Liver (tissue), 9 donors: Measurements from ENCODE around the gene THAP3. TPM values are rescaled to one million over a fixed set of nuclear protein-coding genes. Genes with fewer than 3 reads are reported as not detected.

Experiments used
- DNase-seq: peaks from one replicate; pipeline ENCODE4 v3.0.0-alpha.2; 2017; ENCODE audit warnings: low spot score
- H3K27ac ChIP-seq, 2 donors: one replicate each; pipeline ENCODE4 v1.7.0; 2013; ENCODE audit warnings: inconsistent platforms in 2 of 2, low read length in 2 of 2, control low read depth in 1 of 2, low read depth in 1 of 2, mild to moderate bottlenecking in 1 of 2
- H3K27me3 ChIP-seq, 4 donors: one replicate each; pipeline versions ENCODE4 v1.6.1 to v1.7.0; 2013; ENCODE audit warnings: low read length in 3 of 4, inconsistent platforms in 1 of 4, mild to moderate bottlenecking in 1 of 4, moderate library complexity in 1 of 4; ENCODE audit not compliant: control insufficient read depth in 4 of 4, insufficient read depth in 4 of 4
- H3K36me3 ChIP-seq, 4 donors: one replicate each; pipeline versions ENCODE4 v1.6.1 to v1.7.0; 2013; ENCODE audit warnings: low read length in 3 of 4, mild to moderate bottlenecking in 3 of 4, low read depth in 1 of 4, moderate library complexity in 1 of 4; ENCODE audit not compliant: control insufficient read depth in 4 of 4, insufficient read depth in 3 of 4
- H3K4me1 ChIP-seq, 4 donors: one replicate each; pipeline versions ENCODE4 v1.6.1 to v1.7.0; 2013; ENCODE audit warnings: low read length in 3 of 4, mild to moderate bottlenecking in 3 of 4, moderate library complexity in 1 of 4; ENCODE audit not compliant: control insufficient read depth in 4 of 4, insufficient read depth in 4 of 4
- H3K4me3 ChIP-seq, 3 donors: one replicate each; pipeline versions ENCODE4 v1.6.1 to v1.7.0; 2013; ENCODE audit warnings: low read length in 3 of 3, control low read depth in 1 of 3, low read depth in 1 of 3, mild to moderate bottlenecking in 1 of 3
- H3K9ac ChIP-seq, 2 donors: one replicate each; pipeline ENCODE4 v1.7.0; 2013; ENCODE audit warnings: low read length in 2 of 2, mild to moderate bottlenecking in 2 of 2, moderate library complexity in 2 of 2, control low read depth in 1 of 2, low read depth in 1 of 2
- H3K9me3 ChIP-seq, 4 donors: one replicate each; pipeline versions ENCODE4 v1.6.1 to v1.7.0; 2013; ENCODE audit warnings: low read length in 3 of 4; ENCODE audit not compliant: control insufficient read depth in 4 of 4
- EGR1 ChIP-seq, 2 donors: IDR thresholded peaks; 2 replicates each; pipeline ENCODE4 v1.6.1; 2016 to 2018; ENCODE audit warnings: antibody characterized with exemption in 2 of 2, low read depth in 2 of 2
- FOXA1 ChIP-seq: IDR thresholded peaks from 2 replicates; pipeline ENCODE4 v1.6.1; 2016; ENCODE audit warnings: antibody characterized with exemption
- FOXA2 ChIP-seq: IDR thresholded peaks from 2 replicates; pipeline ENCODE4 v1.6.1; 2016; ENCODE audit warnings: antibody characterized with exemption
- GABPA ChIP-seq, 2 donors: IDR thresholded peaks in 1 of 2; conservative IDR thresholded peaks in 1 of 2; 2 replicates each; pipeline ENCODE4 v1.6.1; 2016; ENCODE audit warnings: antibody characterized with exemption in 2 of 2, mild to moderate bottlenecking in 1 of 2, moderate library complexity in 1 of 2
- HNF4A ChIP-seq, 2 donors: conservative IDR thresholded peaks; 2 replicates each; pipeline ENCODE4 v1.6.1; 2016; ENCODE audit warnings: antibody characterized with exemption in 2 of 2, mild to moderate bottlenecking in 2 of 2
- HNF4G ChIP-seq: IDR thresholded peaks from 2 replicates; pipeline ENCODE4 v1.6.1; 2016; ENCODE audit warnings: antibody characterized with exemption
- JUND ChIP-seq, 2 donors: IDR thresholded peaks; 2 replicates each; pipeline ENCODE4 v1.6.1; 2016; ENCODE audit warnings: antibody characterized with exemption in 2 of 2
- NR2F2 ChIP-seq: IDR thresholded peaks from 2 replicates; pipeline ENCODE4 v1.6.1; 2016; ENCODE audit warnings: antibody characterized with exemption
- RAD21 ChIP-seq, 2 donors: IDR thresholded peaks; 2 replicates each; pipeline ENCODE4 v1.6.1; 2016; ENCODE audit warnings: antibody characterized with exemption in 2 of 2, mild to moderate bottlenecking in 2 of 2
- RXRA ChIP-seq, 2 donors: IDR thresholded peaks; 2 replicates each; pipeline ENCODE4 v1.6.1; 2017 to 2018; ENCODE audit warnings: antibody characterized with exemption in 2 of 2, mild to moderate bottlenecking in 1 of 2
- SP1 ChIP-seq: IDR thresholded peaks from 2 replicates; pipeline ENCODE4 v1.6.1; 2018; ENCODE audit warnings: antibody characterized with exemption, mild to moderate bottlenecking
- TAF1 ChIP-seq: conservative IDR thresholded peaks from 2 replicates; pipeline ENCODE4 v1.6.1; 2016; ENCODE audit warnings: antibody characterized with exemption, mild to moderate bottlenecking
- YY1 ChIP-seq: IDR thresholded peaks from 2 replicates; pipeline ENCODE4 v1.6.1; 2016; ENCODE audit warnings: antibody characterized with exemption, mild to moderate bottlenecking
- WGBS: extraction: QIAGEN DNeasy Blood & Tissue Kit; methylation state at CpG from one replicate; pipeline ENCODE4 v1.1.7; 2013; 5-methylcytosine and 5-hydroxymethylcytosine counted together
- polyA plus RNA-seq, 2 donors: library from polyadenylated mRNA; stranded (reverse) in 1 of 2; unstranded in 1 of 2; fragments of 200-250 nt in 1 of 2; fragments of >200 nt in 1 of 2; fragmentation: Nextera tagmentation in 1 of 2; extraction: Ambion mirVana in 1 of 2; gene quantifications; one replicate each; pipeline versions ENCODE4 v1.2.1 to v1.2.3, GENCODE V29; 2013 to 2015
- total RNA-seq, 2 donors: library from RNA; depleted of rRNA; stranded (reverse); fragments of >200 nt; gene quantifications; one replicate each; pipeline ENCODE4 v1.2.3, GENCODE V29; 2014
- TF ChIP-seq, protein P1 (sequence below): IDR thresholded peaks from 2 replicates; pipeline ENCODE4 v1.6.1; 2016; ENCODE audit warnings: antibody characterized with exemption, mild to moderate bottlenecking
- TF ChIP-seq, protein P2 (sequence below): IDR thresholded peaks from 2 replicates; pipeline ENCODE4 v1.6.1; 2016; ENCODE audit warnings: antibody characterized with exemption
- TF ChIP-seq, protein P3 (sequence below): IDR thresholded peaks from 2 replicates; pipeline ENCODE4 v1.6.1; 2016; ENCODE audit warnings: antibody characterized with exemption
- TF ChIP-seq, protein P4 (sequence below): IDR thresholded peaks from 2 replicates; pipeline ENCODE4 v1.6.1; 2016; ENCODE audit warnings: antibody characterized with exemption
- TF ChIP-seq, protein P5 (sequence below): fragments of 150-350 bp; IDR thresholded peaks from 2 replicates; pipeline ENCODE4 v1.5.1; 2017; ENCODE audit warnings: improper control_type of control experiment, low read depth, low read length; ENCODE audit not compliant: missing input control
- donor health status: healthy.
- donor health status: healthy.
- donor health status: healthy.
- donor health status: healthy.
- donor health status: healthy.

THAP3 gene
- total and polyA plus RNA-seq, 4 donors = 7.2 to 10.2 (median 8.6) TPM

DNA sequence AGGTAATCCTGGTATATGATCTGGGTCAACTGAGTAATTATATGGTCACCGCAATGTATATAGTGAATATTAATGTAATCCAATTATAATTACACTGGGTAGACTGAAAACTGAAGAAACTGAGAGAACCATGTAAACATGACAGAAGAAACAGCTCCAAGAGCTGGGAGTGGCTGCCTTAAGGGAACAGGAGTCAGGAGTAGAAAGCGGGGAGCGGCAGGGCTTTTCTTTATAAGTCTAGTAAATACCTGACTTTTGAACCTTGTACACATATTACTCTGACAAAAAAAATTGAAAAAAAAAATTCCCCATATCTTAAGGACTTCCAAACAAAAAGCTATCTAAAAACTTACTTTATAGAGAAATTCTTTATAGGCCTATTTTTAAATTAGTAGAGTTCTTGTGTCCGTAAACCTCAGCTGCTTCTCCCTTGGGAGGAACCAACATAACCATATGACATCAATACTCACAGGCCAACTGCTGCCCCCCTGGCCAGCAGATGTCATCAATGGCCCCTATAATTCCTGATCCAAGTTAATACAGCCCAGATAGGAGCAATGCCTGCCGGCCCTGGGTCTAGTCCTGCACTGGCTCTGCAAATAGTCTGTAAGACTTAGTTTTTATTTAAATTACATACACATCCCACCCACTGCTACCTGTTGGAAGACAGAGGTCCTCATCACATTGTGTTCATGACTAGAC lies 33.8 kb downstream of the THAP3 start:
- Histone ChIP-seq H3K27ac (no peak overlapping the region), H3K27me3 (no peaks in the 10 kb centered on the region), H3K4me1 (no peaks in the 10 kb centered on the region), H3K9ac (no peak overlapping the region), H3K4me3 (no peak overlapping the region), H3K36me3 (peaks cover 3 to 22% (median 6%) of the 10 kb centered on the region in 4 donors), H3K9me3 (no peaks in the 10 kb centered on the region)
- TF ChIP-seq JUND (IDR thresholded peaks at IDR 0.05) = no peak
- TF ChIP-seq, protein P1, sequence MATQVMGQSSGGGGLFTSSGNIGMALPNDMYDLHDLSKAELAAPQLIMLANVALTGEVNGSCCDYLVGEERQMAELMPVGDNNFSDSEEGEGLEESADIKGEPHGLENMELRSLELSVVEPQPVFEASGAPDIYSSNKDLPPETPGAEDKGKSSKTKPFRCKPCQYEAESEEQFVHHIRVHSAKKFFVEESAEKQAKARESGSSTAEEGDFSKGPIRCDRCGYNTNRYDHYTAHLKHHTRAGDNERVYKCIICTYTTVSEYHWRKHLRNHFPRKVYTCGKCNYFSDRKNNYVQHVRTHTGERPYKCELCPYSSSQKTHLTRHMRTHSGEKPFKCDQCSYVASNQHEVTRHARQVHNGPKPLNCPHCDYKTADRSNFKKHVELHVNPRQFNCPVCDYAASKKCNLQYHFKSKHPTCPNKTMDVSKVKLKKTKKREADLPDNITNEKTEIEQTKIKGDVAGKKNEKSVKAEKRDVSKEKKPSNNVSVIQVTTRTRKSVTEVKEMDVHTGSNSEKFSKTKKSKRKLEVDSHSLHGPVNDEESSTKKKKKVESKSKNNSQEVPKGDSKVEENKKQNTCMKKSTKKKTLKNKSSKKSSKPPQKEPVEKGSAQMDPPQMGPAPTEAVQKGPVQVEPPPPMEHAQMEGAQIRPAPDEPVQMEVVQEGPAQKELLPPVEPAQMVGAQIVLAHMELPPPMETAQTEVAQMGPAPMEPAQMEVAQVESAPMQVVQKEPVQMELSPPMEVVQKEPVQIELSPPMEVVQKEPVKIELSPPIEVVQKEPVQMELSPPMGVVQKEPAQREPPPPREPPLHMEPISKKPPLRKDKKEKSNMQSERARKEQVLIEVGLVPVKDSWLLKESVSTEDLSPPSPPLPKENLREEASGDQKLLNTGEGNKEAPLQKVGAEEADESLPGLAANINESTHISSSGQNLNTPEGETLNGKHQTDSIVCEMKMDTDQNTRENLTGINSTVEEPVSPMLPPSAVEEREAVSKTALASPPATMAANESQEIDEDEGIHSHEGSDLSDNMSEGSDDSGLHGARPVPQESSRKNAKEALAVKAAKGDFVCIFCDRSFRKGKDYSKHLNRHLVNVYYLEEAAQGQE = no peak
- TF ChIP-seq, protein P2, sequence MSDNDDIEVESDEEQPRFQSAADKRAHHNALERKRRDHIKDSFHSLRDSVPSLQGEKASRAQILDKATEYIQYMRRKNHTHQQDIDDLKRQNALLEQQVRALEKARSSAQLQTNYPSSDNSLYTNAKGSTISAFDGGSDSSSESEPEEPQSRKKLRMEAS = no peak
- no peak for TF ChIP-seq RXRA (IDR thresholded peaks at IDR 0.05)
- no peak for TF ChIP-seq FOXA1
- TF ChIP-seq YY1 = no peak
- TF ChIP-seq HNF4G = no peak
- TF ChIP-seq GABPA (IDR thresholded peaks at IDR 0.05 in 1 of 2, conservative IDR thresholded peaks at IDR 0.05 in 1 of 2) = no peak
- no peak for TF ChIP-seq HNF4A (conservative IDR thresholded peaks at IDR 0.05)
- no peak for TF ChIP-seq SP1
- TF ChIP-seq, protein P3, sequence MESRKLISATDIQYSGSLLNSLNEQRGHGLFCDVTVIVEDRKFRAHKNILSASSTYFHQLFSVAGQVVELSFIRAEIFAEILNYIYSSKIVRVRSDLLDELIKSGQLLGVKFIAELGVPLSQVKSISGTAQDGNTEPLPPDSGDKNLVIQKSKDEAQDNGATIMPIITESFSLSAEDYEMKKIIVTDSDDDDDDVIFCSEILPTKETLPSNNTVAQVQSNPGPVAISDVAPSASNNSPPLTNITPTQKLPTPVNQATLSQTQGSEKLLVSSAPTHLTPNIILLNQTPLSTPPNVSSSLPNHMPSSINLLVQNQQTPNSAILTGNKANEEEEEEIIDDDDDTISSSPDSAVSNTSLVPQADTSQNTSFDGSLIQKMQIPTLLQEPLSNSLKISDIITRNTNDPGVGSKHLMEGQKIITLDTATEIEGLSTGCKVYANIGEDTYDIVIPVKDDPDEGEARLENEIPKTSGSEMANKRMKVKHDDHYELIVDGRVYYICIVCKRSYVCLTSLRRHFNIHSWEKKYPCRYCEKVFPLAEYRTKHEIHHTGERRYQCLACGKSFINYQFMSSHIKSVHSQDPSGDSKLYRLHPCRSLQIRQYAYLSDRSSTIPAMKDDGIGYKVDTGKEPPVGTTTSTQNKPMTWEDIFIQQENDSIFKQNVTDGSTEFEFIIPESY = no peak
- TF ChIP-seq NR2F2 = no peak
- TF ChIP-seq RAD21 (IDR thresholded peaks at IDR 0.05) = no peak
- TF ChIP-seq EGR1 (IDR thresholded peaks at IDR 0.05; ENCODE audit: low read depth in 2 of 2) = no peak
- TF ChIP-seq, protein P4, sequence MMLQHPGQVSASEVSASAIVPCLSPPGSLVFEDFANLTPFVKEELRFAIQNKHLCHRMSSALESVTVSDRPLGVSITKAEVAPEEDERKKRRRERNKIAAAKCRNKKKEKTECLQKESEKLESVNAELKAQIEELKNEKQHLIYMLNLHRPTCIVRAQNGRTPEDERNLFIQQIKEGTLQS = no peak
- no peak for TF ChIP-seq TAF1
- TF ChIP-seq, protein P5, sequence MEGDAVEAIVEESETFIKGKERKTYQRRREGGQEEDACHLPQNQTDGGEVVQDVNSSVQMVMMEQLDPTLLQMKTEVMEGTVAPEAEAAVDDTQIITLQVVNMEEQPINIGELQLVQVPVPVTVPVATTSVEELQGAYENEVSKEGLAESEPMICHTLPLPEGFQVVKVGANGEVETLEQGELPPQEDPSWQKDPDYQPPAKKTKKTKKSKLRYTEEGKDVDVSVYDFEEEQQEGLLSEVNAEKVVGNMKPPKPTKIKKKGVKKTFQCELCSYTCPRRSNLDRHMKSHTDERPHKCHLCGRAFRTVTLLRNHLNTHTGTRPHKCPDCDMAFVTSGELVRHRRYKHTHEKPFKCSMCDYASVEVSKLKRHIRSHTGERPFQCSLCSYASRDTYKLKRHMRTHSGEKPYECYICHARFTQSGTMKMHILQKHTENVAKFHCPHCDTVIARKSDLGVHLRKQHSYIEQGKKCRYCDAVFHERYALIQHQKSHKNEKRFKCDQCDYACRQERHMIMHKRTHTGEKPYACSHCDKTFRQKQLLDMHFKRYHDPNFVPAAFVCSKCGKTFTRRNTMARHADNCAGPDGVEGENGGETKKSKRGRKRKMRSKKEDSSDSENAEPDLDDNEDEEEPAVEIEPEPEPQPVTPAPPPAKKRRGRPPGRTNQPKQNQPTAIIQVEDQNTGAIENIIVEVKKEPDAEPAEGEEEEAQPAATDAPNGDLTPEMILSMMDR = no peak
- TF ChIP-seq FOXA2 = no peak
- DNase-seq = no peak
- 91% methylated on average over 5 of the region's 5 CpGs for WGBS
